Measurements from ENCODE around the gene FAM156A. TPM values are rescaled to one million over a fixed set of nuclear protein-coding genes. Genes with fewer than 3 reads are reported as not detected.
"Not testable (repeated sequence)": the region's sequence is repeated elsewhere in the genome, so short reads cannot be mapped to it uniquely, and the experiment has no call there.

The FAM156A gene
- total RNA-seq, 1 donor from 2014 or later: 24.1 TPM

DNA sequence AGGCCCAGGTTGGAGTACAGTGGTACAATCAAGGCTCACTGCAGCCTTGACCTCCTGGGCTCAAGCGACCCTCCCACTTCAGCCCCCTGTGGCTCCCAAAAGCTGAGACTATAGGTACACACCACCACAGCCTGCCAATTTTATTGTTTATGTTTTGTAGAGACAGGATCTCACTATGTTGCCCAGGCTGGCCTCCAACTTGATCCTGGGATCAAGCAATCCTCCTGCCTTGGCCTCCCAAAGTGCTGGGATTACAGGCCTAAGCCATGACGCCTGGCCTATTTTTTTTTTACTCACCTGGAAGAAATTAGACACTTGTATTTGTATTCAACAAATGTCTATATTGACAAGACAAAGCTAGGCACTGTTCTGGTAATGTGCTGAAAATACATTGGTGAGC, 25.1 kb downstream of the FAM156A start:
- Mint-ChIP-seq H3K4me3 (ENCODE audit: unreplicated experiment) (peak overlapping the region; percentile 27), H3K27me3 (ENCODE audit: low read depth, unreplicated experiment) (no peaks in the 10 kb centered on the region), H3K4me1 (ENCODE audit: low read depth, unreplicated experiment) (no peaks in the 10 kb centered on the region), H3K9me3 (ENCODE audit: unreplicated experiment) (no peaks in the 10 kb centered on the region), H3K27ac (ENCODE audit: unreplicated experiment) (no peak overlapping the region), H3K36me3 (ENCODE audit: low read depth, unreplicated experiment) (no peaks in the 10 kb centered on the region)
- Histone ChIP-seq H3K9ac (ENCODE audit: low read length) (no peak overlapping the region), H3K9me3 (ENCODE audit: insufficient read depth, low read depth, low read length) (no peaks in the 10 kb centered on the region), H3K36me3 (ENCODE audit: insufficient read depth, low read length) (no peaks in the 10 kb centered on the region), H3K79me2 (ENCODE audit: insufficient read depth, low read length) (no peaks in the 10 kb centered on the region), H3K27ac (ENCODE audit: low read depth, low read length) (no peak overlapping the region), H3K27me3 (ENCODE audit: insufficient read depth, low read length) (no peaks in the 10 kb centered on the region), H3K4me3 (ENCODE audit: insufficient read depth, low read depth, low read length) (no peak overlapping the region), H2AFZ (ENCODE audit: low read depth, low read length) (no peak overlapping the region), H4K20me1 (ENCODE audit: insufficient read depth, low read length) (no peaks in the 10 kb centered on the region), H3K4me2 (ENCODE audit: low read length) (no peak overlapping the region), H3K4me1 (ENCODE audit: insufficient read depth, low read length) (no peaks in the 10 kb centered on the region)
- TF ChIP-seq, protein P1, sequence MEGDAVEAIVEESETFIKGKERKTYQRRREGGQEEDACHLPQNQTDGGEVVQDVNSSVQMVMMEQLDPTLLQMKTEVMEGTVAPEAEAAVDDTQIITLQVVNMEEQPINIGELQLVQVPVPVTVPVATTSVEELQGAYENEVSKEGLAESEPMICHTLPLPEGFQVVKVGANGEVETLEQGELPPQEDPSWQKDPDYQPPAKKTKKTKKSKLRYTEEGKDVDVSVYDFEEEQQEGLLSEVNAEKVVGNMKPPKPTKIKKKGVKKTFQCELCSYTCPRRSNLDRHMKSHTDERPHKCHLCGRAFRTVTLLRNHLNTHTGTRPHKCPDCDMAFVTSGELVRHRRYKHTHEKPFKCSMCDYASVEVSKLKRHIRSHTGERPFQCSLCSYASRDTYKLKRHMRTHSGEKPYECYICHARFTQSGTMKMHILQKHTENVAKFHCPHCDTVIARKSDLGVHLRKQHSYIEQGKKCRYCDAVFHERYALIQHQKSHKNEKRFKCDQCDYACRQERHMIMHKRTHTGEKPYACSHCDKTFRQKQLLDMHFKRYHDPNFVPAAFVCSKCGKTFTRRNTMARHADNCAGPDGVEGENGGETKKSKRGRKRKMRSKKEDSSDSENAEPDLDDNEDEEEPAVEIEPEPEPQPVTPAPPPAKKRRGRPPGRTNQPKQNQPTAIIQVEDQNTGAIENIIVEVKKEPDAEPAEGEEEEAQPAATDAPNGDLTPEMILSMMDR (IDR thresholded peaks at IDR 0.05; ENCODE audit: insufficient read depth, low read depth, low read length): no peak
- DNase-seq (ENCODE audit: low read depth) (no peak), FAIRE-seq (no peak)

DNA sequence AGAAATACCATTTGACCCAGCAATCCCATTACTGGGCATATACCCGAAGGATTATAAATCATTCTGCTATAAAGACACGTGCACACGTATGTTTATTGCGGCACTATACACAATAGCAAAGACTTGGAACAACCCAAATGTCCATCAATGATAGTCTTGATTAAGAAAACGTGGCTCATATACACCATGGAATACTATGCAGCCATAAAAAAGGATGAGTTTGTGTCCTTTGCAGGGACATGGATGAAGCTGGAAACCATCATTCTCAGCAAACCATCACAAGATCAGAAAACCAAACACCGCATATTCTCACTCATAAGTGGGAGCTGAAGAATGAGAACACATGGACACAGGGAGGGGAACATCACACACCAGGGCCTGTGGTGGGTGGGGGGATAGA, 28.1 kb downstream of the FAM156A start:
- not testable (repeated sequence) for H3K27me3 Mint-ChIP-seq (ENCODE audit: low read depth, unreplicated experiment); H3K27ac Mint-ChIP-seq (ENCODE audit: unreplicated experiment); H3K36me3 Mint-ChIP-seq (ENCODE audit: low read depth, unreplicated experiment); DNase-seq (ENCODE audit: low read depth); H3K9me3 Mint-ChIP-seq (ENCODE audit: unreplicated experiment); H3K36me3 ChIP-seq (ENCODE audit: insufficient read depth, low read length); H3K4me1 ChIP-seq (ENCODE audit: insufficient read depth, low read length); H3K27me3 ChIP-seq (ENCODE audit: insufficient read depth, low read length); H3K4me2 ChIP-seq (ENCODE audit: low read length); H3K27ac ChIP-seq (ENCODE audit: low read depth, low read length); FAIRE-seq; H2AFZ ChIP-seq (ENCODE audit: low read depth, low read length); H4K20me1 ChIP-seq (ENCODE audit: insufficient read depth, low read length); H3K4me3 Mint-ChIP-seq (ENCODE audit: unreplicated experiment); H3K79me2 ChIP-seq (ENCODE audit: insufficient read depth, low read length); H3K4me3 ChIP-seq (ENCODE audit: insufficient read depth, low read depth, low read length); H3K4me1 Mint-ChIP-seq (ENCODE audit: low read depth, unreplicated experiment); H3K9ac ChIP-seq (ENCODE audit: low read length); H3K9me3 ChIP-seq (ENCODE audit: insufficient read depth, low read depth, low read length)

DNA sequence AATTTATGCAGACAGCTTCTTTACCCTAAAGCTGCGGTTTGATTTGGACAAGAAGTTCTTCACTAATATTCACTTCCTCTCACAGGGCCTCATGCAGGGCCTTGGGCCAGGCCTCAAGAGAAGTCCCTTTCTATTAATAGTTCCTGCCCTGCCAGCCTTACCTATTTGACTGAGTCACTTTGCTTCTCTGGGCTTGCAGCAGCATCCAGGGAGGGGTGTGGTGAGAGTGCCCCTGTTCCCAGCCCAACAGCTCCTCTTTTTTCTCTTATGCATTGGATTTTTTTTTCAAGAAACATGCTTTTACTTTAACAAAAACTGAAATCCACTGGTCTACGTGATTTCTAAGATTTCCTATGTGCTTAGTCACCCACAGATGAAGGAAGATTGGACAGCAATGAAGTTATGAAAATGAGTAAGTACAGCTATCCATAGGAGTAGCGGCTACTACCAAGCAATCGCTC, 34.5 kb downstream of the FAM156A start:
- no peaks in the 10 kb centered on the region for H4K20me1 ChIP-seq (ENCODE audit: insufficient read depth, low read length)
- no peaks in the 10 kb centered on the region for H3K9me3 ChIP-seq (ENCODE audit: insufficient read depth, low read depth, low read length)
- H3K4me3 Mint-ChIP-seq (ENCODE audit: unreplicated experiment): no peak overlapping the region
- peaks cover 6% of the 10 kb centered on the region for H3K4me1 Mint-ChIP-seq (ENCODE audit: low read depth, unreplicated experiment)
- TF ChIP-seq, protein P1 (IDR thresholded peaks at IDR 0.05; ENCODE audit: insufficient read depth, low read depth, low read length): no peak
- TF ChIP-seq EZH2 (IDR thresholded peaks at IDR 0.05; ENCODE audit: insufficient read depth, low read length): no peak
- no peaks in the 10 kb centered on the region for H3K36me3 ChIP-seq (ENCODE audit: insufficient read depth, low read length)
- DNase-seq (ENCODE audit: low read depth) (peak; percentile 53), FAIRE-seq (peak; percentile 96)
- no peak overlapping the region for H2AFZ ChIP-seq (ENCODE audit: low read depth, low read length)
- H3K27ac Mint-ChIP-seq (ENCODE audit: unreplicated experiment): no peak overlapping the region
- H3K79me2 ChIP-seq (ENCODE audit: insufficient read depth, low read length): no peaks in the 10 kb centered on the region
- H3K4me2 ChIP-seq (ENCODE audit: low read length): peak overlapping the region; percentile 61
- H3K4me1 ChIP-seq (ENCODE audit: insufficient read depth, low read length): peaks cover 8% of the 10 kb centered on the region
- H3K4me3 ChIP-seq (ENCODE audit: insufficient read depth, low read depth, low read length): peak overlapping the region; percentile 7
- no peaks in the 10 kb centered on the region for H3K36me3 Mint-ChIP-seq (ENCODE audit: low read depth, unreplicated experiment)
- H3K9ac ChIP-seq (ENCODE audit: low read length): no peak overlapping the region
- peak overlapping the region; percentile 26 for H3K27ac ChIP-seq (ENCODE audit: low read depth, low read length)
- H3K27me3 ChIP-seq (ENCODE audit: insufficient read depth, low read length): no peaks in the 10 kb centered on the region
- H3K27me3 Mint-ChIP-seq (ENCODE audit: low read depth, unreplicated experiment): no peaks in the 10 kb centered on the region
- H3K9me3 Mint-ChIP-seq (ENCODE audit: unreplicated experiment): no peaks in the 10 kb centered on the region

DNA sequence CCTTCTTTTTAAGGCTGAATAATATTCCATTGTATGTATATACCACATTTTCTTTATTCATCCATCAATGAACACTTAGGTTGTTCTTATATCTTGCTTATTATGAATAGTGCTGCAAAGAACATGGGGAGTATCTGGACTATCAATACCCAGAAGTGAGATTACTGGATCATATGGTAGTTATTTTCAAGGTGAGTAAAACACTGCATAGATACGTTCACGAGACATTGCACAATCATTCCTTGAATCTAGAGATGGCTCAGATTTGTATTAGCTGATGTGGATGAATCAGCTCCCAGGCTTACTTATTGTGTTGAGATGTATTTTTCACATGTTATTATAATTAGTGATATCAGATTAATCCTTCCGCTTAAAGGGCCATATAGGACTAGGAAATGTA, 43.6 kb downstream of the FAM156A start:
- not testable (repeated sequence) for H3K9ac ChIP-seq (ENCODE audit: low read length); H3K79me2 ChIP-seq (ENCODE audit: insufficient read depth, low read length); H3K4me3 ChIP-seq (ENCODE audit: insufficient read depth, low read depth, low read length); H3K4me3 Mint-ChIP-seq (ENCODE audit: unreplicated experiment); H3K27ac Mint-ChIP-seq (ENCODE audit: unreplicated experiment); H3K36me3 ChIP-seq (ENCODE audit: insufficient read depth, low read length); H3K27ac ChIP-seq (ENCODE audit: low read depth, low read length); H3K27me3 ChIP-seq (ENCODE audit: insufficient read depth, low read length); H2AFZ ChIP-seq (ENCODE audit: low read depth, low read length); H3K27me3 Mint-ChIP-seq (ENCODE audit: low read depth, unreplicated experiment); H3K9me3 ChIP-seq (ENCODE audit: insufficient read depth, low read depth, low read length); H3K4me1 ChIP-seq (ENCODE audit: insufficient read depth, low read length); H4K20me1 ChIP-seq (ENCODE audit: insufficient read depth, low read length); DNase-seq (ENCODE audit: low read depth); H3K4me2 ChIP-seq (ENCODE audit: low read length); H3K4me1 Mint-ChIP-seq (ENCODE audit: low read depth, unreplicated experiment); H3K36me3 Mint-ChIP-seq (ENCODE audit: low read depth, unreplicated experiment); H3K9me3 Mint-ChIP-seq (ENCODE audit: unreplicated experiment)
- FAIRE-seq: peak; percentile 97

DNA sequence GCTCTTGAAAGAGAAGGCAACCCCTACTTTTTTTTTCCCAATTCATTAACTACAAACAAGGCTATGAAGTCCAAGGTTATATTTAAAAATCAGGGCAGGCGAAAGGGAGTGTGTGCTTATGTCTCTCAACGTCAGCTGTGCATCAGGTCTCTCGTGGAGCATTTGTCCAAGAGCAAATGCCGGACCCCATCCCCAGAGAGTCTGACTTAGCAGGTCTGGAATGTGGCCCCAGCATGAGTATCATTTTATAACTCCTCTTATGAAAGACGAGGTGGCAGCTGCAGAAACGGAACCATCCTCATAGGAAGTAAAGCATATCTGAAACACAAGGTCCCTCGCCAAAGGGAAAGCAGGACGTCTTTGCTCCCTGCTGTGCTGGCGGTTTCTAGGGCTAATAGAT, 44.6 kb downstream of the FAM156A start:
- H3K4me1 Mint-ChIP-seq (ENCODE audit: low read depth, unreplicated experiment); H3K4me1 ChIP-seq (ENCODE audit: insufficient read depth, low read length); H3K4me3 ChIP-seq (ENCODE audit: insufficient read depth, low read depth, low read length); H3K27ac ChIP-seq (ENCODE audit: low read depth, low read length); H3K36me3 ChIP-seq (ENCODE audit: insufficient read depth, low read length); FAIRE-seq; H3K9ac ChIP-seq (ENCODE audit: low read length); H4K20me1 ChIP-seq (ENCODE audit: insufficient read depth, low read length); H3K79me2 ChIP-seq (ENCODE audit: insufficient read depth, low read length); H3K4me2 ChIP-seq (ENCODE audit: low read length); H3K36me3 Mint-ChIP-seq (ENCODE audit: low read depth, unreplicated experiment); H3K4me3 Mint-ChIP-seq (ENCODE audit: unreplicated experiment); H3K9me3 Mint-ChIP-seq (ENCODE audit: unreplicated experiment); H3K27me3 ChIP-seq (ENCODE audit: insufficient read depth, low read length); H2AFZ ChIP-seq (ENCODE audit: low read depth, low read length); H3K27ac Mint-ChIP-seq (ENCODE audit: unreplicated experiment); H3K27me3 Mint-ChIP-seq (ENCODE audit: low read depth, unreplicated experiment); H3K9me3 ChIP-seq (ENCODE audit: insufficient read depth, low read depth, low read length); DNase-seq (ENCODE audit: low read depth): not testable (repeated sequence)

All from astrocyte (in vitro differentiated cells and primary cell).